IPS-15b (cell line): ENCODE data around the gene SMIM35.
"Not testable (repeated sequence)": the region's sequence is repeated elsewhere in the genome, so short reads cannot be mapped to it uniquely, and the experiment has no call there.

Source experiments
- H3K27me3 ChIP-seq: one replicate; pipeline ENCODE4 v1.6.1; 2013; ENCODE audit warnings: low read length; ENCODE audit not compliant: control insufficient read depth, insufficient read depth
- H3K36me3 ChIP-seq: one replicate; pipeline ENCODE4 v1.6.1; 2013; ENCODE audit warnings: low read length; ENCODE audit not compliant: control insufficient read depth, insufficient read depth
- H3K4me1 ChIP-seq: one replicate; pipeline ENCODE4 v1.6.1; 2013; ENCODE audit warnings: mild to moderate bottlenecking, low read length; ENCODE audit not compliant: control insufficient read depth, insufficient read depth
- H3K4me3 ChIP-seq: one replicate; pipeline ENCODE4 v1.5.1; 2013; ENCODE audit warnings: low read depth, low read length
- H3K9ac ChIP-seq: one replicate; pipeline ENCODE4 v1.6.1; 2013; ENCODE audit warnings: low read depth, mild to moderate bottlenecking, low read length
- H3K9me3 ChIP-seq: one replicate; pipeline ENCODE4 v1.6.1; 2013; ENCODE audit warnings: mild to moderate bottlenecking, low read length; ENCODE audit not compliant: control insufficient read depth, insufficient read depth

The SMIM35 gene

GRCh38 chr11:117978991-117979390 lies 107.8 kb downstream of the SMIM35 start:
- Histone ChIP-seq H3K9me3 (no peaks in the 10 kb centered on the region), H3K4me1 (no peaks in the 10 kb centered on the region), H3K36me3 (no peaks in the 10 kb centered on the region), H3K4me3 (no peak overlapping the region), H3K27me3 (no peaks in the 10 kb centered on the region), H3K9ac (no peak overlapping the region)

- H3K9ac ChIP-seq, H3K36me3 ChIP-seq, H3K4me3 ChIP-seq, H3K4me1 ChIP-seq, H3K9me3 ChIP-seq, H3K27me3 ChIP-seq: not testable (repeated sequence)
Measured at GRCh38 chr11:117978291-117978910, 108.4 kb downstream of the SMIM35 start.

GRCh38 chr11:117977612-117978264 lies 109.0 kb downstream of the SMIM35 start:
- not testable (repeated sequence) for H3K4me3 ChIP-seq

GRCh38 chr11:117977029-117977428 lies 109.7 kb downstream of the SMIM35 start:
- H3K9me3 ChIP-seq: no peaks in the 10 kb centered on the region
- no peak overlapping the region for H3K4me3 ChIP-seq
- H3K36me3 ChIP-seq: no peaks in the 10 kb centered on the region
- no peaks in the 10 kb centered on the region for H3K4me1 ChIP-seq
- no peaks in the 10 kb centered on the region for H3K27me3 ChIP-seq
- H3K9ac ChIP-seq: no peak overlapping the region

More at GRCh38 chr11:117977612-117978264, 109.0 kb downstream of the SMIM35 start:
- not testable (repeated sequence) for H3K36me3 ChIP-seq, H3K27me3 ChIP-seq, H3K9me3 ChIP-seq, H3K4me1 ChIP-seq, H3K9ac ChIP-seq

- Histone ChIP-seq H3K36me3 (no peaks in the 10 kb centered on the region), H3K9ac (no peak overlapping the region), H3K9me3 (no peaks in the 10 kb centered on the region)
Measured at GRCh38 chr11:117976445-117976844, 110.3 kb downstream of the SMIM35 start.

GRCh38 chr11:117973503-117973860 lies 113.3 kb downstream of the SMIM35 start:
- H3K27me3 ChIP-seq: no peaks in the 10 kb centered on the region
- no peaks in the 10 kb centered on the region for H3K36me3 ChIP-seq
- no peak overlapping the region for H3K9ac ChIP-seq
- H3K9me3 ChIP-seq: no peaks in the 10 kb centered on the region
- no peak overlapping the region for H3K4me3 ChIP-seq
- no peaks in the 10 kb centered on the region for H3K4me1 ChIP-seq

More at GRCh38 chr11:117976445-117976844, 110.3 kb downstream of the SMIM35 start:
- Histone ChIP-seq H3K4me1 (no peaks in the 10 kb centered on the region), H3K27me3 (no peaks in the 10 kb centered on the region), H3K4me3 (no peak overlapping the region)

- no peak overlapping the region for H3K4me3 ChIP-seq
- H3K4me1 ChIP-seq: no peaks in the 10 kb centered on the region
- H3K9me3 ChIP-seq: no peaks in the 10 kb centered on the region
- no peak overlapping the region for H3K9ac ChIP-seq
- H3K27me3 ChIP-seq: no peaks in the 10 kb centered on the region
- H3K36me3 ChIP-seq: no peaks in the 10 kb centered on the region
Measured at GRCh38 chr11:117972629-117973502, 113.9 kb downstream of the SMIM35 start.

GRCh38 chr11:117972044-117972443 lies 114.7 kb downstream of the SMIM35 start:
- Histone ChIP-seq H3K27me3 (no peaks in the 10 kb centered on the region), H3K4me3 (no peak overlapping the region), H3K9ac (no peak overlapping the region), H3K9me3 (no peaks in the 10 kb centered on the region), H3K36me3 (no peaks in the 10 kb centered on the region), H3K4me1 (no peaks in the 10 kb centered on the region)

- Histone ChIP-seq H3K9ac (no peak overlapping the region), H3K36me3 (no peaks in the 10 kb centered on the region)
Measured at GRCh38 chr11:117970400-117971024, 116.3 kb downstream of the SMIM35 start.

GRCh38 chr11:117969160-117969991 lies 117.4 kb downstream of the SMIM35 start:
- H3K9me3 ChIP-seq: no peaks in the 10 kb centered on the region
- no peaks in the 10 kb centered on the region for H3K27me3 ChIP-seq
- H3K4me1 ChIP-seq: no peaks in the 10 kb centered on the region
- no peaks in the 10 kb centered on the region for H3K36me3 ChIP-seq
- H3K9ac ChIP-seq: no peak overlapping the region
- H3K4me3 ChIP-seq: no peak overlapping the region

More at GRCh38 chr11:117970400-117971024, 116.3 kb downstream of the SMIM35 start:
- H3K4me3 ChIP-seq: no peak overlapping the region
- no peaks in the 10 kb centered on the region for H3K9me3 ChIP-seq
- no peaks in the 10 kb centered on the region for H3K4me1 ChIP-seq
- no peaks in the 10 kb centered on the region for H3K27me3 ChIP-seq

GRCh38 chr11:117966908-117967307 lies 119.9 kb downstream of the SMIM35 start:
- H3K27me3 ChIP-seq: no peaks in the 10 kb centered on the region
- no peaks in the 10 kb centered on the region for H3K36me3 ChIP-seq
- no peak overlapping the region for H3K9ac ChIP-seq
- H3K4me1 ChIP-seq: no peaks in the 10 kb centered on the region
- no peaks in the 10 kb centered on the region for H3K9me3 ChIP-seq
- no peak overlapping the region for H3K4me3 ChIP-seq
